Activated CD8-positive, alpha-beta memory T cell treated with anti-CD3 and anti-CD28 coated beads, Interleukin-2, amount 50 U/mL, for 4 hours (primary cell): ENCODE data around the gene AGER.
"Not testable (repeated sequence)": the region's sequence is repeated elsewhere in the genome, so short reads cannot be mapped to it uniquely, and the experiment has no call there.

Experiments used
- DNase-seq: peaks from one replicate; pipeline ENCODE4 v3.0.0-alpha.2; 2020

Gene AGER

GRCh38 chr6:32184084-32184640, at the start of gene AGER:
AGER (minus strand) TSS chr6:32184253; CDS start chr6:32184222, 31 bp downstream.
- DNase-seq = no peak

GRCh38 chr6:32226434-32226833, 42.4 kb upstream of the AGER start:
- DNase-seq = no peak

- DNase-seq = no peak
These were observed 40.6 kb upstream of the AGER start for GRCh38 chr6:32224696-32225095.

GRCh38 chr6:32223258-32224235, 39.5 kb upstream of the AGER start, which contains the start of gene NOTCH4:
NOTCH4 (minus strand) TSS chr6:32224067; CDS start chr6:32223928, 139 bp downstream.
- DNase-seq = no peak

GRCh38 chr6:32222333-32223230, 38.5 kb upstream of the AGER start:
- DNase-seq = no peak

- DNase-seq = no peak
These were observed 36.0 kb upstream of the AGER start for GRCh38 chr6:32220021-32220420.

- DNase-seq = no peak
These were observed 34.1 kb upstream of the AGER start for GRCh38 chr6:32218167-32218566.

GRCh38 chr6:32216998-32217397, 32.9 kb upstream of the AGER start:
- DNase-seq = no peak

- DNase-seq = no peak
These were observed 32.2 kb upstream of the AGER start for GRCh38 chr6:32216285-32216684.

- DNase-seq = no peak
These were observed 31.6 kb upstream of the AGER start for GRCh38 chr6:32215617-32216016.

- no peak for DNase-seq
These were observed 30.1 kb upstream of the AGER start for GRCh38 chr6:32214126-32214525.

- no peak for DNase-seq
These were observed 29.6 kb upstream of the AGER start for GRCh38 chr6:32213649-32214048.

GRCh38 chr6:32212076-32212760, 28.2 kb upstream of the AGER start:
- no peak for DNase-seq

- not testable (repeated sequence) for DNase-seq
These were observed 27.4 kb upstream of the AGER start for GRCh38 chr6:32211432-32211831.

- no peak for DNase-seq
These were observed 26.1 kb upstream of the AGER start for GRCh38 chr6:32210191-32210601.

GRCh38 chr6:32208996-32209395, 24.9 kb upstream of the AGER start:
- DNase-seq = no peak

GRCh38 chr6:32204268-32204715, 20.2 kb upstream of the AGER start:
- no peak for DNase-seq

- no peak for DNase-seq
These were observed 19.6 kb upstream of the AGER start for GRCh38 chr6:32203426-32204267.

- no peak for DNase-seq
These were observed 18.1 kb upstream of the AGER start for GRCh38 chr6:32202186-32202585.

- no peak for DNase-seq
These were observed 16.8 kb upstream of the AGER start for GRCh38 chr6:32200711-32201475.

- DNase-seq = no peak
These were observed 14.8 kb upstream of the AGER start for GRCh38 chr6:32198866-32199265.
